ENCODE measurements around the gene UBE2M. TPM values are rescaled to one million over a fixed set of nuclear protein-coding genes. Genes with fewer than 3 reads are reported as not detected.

The UBE2M gene
- total RNA-seq, 1 experiment from 2014 or later = 108 TPM

DNA sequence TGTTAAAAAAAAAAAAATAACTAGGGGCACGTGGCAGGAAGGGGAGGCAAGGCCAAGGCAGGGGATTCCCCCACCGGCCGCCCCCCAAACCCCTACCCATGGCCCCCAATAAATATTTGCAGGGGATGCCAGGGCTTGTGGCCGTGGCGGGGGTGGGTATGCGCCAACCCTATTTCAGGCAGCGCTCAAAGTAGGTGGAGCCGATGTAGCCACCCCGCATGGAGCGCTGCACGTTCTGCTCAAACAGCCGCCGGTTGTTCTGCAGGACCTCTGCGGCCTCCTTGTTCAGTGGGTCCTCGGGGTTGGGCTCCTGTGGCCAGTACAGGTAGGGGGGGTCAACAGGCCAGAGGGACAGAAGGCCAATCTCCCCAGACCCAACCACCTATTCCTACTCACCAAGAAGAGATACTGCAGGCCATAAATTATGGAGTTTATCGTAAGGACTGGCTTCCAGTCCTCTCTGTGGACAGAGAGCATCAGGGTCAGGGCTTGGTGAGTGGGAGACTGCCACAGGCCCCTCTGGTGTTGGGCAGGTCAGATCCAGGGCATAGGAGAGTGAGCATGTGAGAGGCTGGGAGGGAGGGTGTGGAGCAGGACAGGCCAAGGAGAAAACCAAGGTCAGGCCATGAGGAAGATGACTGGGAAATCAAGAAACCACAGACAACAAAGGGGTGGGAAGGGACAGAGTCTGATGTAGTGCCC is 2.3 kb downstream of the UBE2M start:
- no peak for DNase-seq (ENCODE audit: low spot score)

DNA sequence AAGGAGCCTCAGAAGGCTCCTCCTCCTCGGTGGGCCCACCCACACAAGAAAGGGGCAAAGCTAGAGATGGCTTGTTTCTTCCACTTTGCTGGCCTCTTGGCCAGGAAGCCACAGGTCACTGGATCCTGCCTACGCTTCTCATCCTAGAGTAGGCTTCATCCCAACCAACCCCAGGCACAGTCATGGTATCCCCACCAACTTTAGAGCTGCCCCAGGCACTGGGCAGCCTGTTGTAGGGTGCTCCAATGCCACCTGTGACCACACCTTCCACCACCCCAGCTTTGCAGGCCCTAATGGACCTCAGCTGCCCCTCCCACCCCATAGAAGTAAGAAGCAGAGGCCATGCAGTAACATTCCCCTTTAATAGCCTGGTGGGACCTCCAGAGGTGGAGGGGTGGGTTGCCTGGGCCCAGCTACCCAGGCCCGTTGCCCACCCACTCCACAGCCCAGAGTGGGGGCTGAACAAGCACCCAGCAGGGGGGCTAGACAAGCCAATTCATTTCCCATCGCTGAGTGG is 3.0 kb downstream of the UBE2M start:
- DNase-seq (ENCODE audit: low spot score) = no peak

DNA sequence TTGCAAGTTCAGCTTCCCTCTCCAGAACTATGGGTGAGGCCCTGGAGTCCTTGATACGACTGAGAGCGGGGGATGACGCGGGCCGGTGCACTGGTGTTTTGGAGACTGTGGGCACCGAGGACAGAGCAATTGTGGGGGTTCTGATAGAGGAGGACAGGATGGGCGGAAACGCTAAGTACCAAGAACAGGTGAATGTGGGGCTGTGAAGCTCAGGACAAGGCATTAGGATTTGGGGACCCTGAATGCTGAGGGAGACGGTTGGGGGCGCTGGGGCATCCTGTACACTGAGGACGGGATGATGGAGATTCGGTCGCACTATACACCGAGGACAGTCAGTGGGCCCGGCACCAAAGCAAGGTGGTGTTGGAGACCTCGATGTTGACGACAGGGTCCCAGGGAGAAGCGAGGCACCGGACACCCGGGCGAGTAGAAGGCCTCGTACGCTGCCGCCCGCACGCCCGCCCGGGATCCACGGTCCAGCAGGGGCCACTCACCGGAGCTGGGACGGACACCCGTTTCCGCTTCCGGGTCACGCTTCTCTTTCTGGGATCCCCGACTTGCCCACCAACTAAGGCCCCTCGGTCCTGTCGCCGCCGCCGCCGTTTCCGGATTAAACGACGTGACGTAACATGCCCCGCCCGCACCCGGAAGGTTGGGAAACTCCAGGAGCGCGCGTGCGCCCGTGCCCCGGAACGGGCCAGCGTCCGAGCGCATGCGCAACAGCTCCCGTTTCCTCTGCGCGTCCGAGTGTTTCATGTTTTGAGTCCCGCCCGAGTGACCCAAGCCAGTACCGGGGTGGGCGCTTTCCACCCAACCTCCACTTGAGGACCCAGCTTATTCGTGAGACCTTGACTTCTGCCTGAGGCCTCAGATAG is 3.7 kb downstream of the UBE2M start, which contains the start of gene CHMP2A:
CHMP2A (minus strand) TSS at position 612 of the 875 bp plus-strand sequence. CDS start 893 bp downstream, outside the sequence.
- DNase-seq (ENCODE audit: low spot score) = peak; percentile 97

DNA sequence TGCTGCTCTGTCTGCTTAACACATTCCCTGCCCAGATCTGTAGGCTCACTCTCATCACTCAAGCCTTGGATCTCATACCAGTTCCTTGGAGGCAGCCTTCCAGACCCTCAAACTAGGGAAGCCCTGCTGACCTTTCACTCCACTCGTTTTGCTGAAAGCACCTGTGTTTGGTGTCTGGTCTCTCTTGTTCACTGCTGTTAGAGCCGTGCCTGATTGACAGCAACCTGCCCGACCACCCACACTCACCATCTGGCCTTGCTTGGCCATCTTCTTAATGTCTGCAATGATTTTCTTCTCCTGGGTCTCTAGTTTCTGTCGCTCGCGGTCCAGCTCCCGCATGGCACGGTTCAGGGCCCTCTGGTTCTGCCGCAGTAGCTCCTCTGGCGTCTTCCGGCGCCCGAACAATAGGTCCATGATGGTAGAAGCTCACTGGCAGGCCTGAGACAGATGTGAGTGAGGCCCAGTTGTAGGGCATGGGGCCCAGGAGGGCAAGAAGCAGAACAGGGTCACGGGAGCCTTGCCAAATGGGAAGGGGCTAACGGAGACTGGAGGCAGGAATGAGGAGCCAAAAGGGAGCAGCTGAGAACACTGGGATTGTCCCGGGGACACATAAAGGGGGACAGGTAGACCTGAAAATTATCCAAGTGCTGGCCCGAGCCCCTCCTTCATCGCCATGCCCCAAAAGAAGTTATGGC is 4.5 kb downstream of the UBE2M start:
- DNase-seq (ENCODE audit: low spot score) = no peak

DNA sequence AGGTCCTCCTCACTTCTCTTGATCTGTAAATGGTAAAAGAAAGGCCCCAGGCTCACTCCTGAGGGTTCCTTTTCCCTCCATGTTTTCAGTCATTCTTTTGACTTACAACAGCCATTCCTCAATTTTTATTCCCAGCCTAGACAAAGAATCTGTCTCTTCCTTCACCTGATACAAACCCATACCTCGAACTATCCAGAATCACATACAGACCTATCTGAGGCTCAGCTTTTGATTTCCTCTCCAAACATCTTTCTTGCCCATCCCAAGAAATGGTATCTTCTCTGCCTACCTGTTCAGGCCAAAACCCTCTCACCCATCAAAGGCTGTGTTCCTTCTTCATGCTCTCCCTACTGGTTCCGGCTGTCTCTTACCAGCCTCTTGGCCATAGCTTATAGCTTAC is 5.8 kb downstream of the UBE2M start:
- DNase-seq (ENCODE audit: low spot score) = no peak

DNA sequence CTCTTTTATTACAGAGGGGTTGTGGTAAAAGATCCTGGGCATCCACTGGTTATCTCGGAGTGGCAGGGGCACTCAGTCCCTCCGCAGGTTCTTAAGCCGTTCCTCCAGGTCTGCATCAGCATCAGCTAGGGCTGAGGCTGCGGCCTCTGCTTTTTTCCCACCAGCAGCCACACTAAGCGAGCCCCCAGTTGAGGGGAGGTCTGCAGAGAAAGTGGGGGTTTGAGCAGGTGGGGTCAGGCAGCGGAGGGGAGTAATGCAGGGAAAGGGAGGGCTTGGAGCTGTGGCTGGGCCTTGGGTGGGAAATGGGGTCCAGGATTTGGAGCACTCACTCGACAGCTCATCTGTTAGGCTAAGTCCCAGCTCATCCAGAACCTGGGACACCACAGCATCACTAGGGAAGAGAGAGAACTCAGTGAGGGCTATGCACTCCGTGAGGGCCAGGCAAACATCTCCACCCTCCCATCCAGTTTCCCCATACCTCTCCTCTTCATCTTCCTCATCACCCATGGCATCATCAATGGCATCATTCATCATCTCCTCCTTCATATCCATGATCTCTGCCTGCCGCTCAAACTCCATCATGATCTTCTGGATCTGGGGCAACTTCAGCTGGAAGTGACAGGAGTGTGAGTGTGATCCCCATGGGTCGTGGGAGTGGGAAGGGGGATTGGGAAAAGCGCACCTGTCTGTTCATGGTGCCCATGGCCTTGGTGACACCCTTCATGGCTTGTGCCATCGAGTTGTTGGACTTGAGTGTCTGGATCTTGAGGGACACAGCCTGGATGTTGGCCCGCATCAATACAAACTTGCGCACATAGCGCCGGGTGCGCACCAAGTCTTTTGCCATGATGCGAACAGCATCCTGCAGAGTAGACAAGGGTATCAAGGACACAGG is 6.6 kb downstream of the UBE2M start:
- no peak for DNase-seq (ENCODE audit: low spot score)

DNA sequence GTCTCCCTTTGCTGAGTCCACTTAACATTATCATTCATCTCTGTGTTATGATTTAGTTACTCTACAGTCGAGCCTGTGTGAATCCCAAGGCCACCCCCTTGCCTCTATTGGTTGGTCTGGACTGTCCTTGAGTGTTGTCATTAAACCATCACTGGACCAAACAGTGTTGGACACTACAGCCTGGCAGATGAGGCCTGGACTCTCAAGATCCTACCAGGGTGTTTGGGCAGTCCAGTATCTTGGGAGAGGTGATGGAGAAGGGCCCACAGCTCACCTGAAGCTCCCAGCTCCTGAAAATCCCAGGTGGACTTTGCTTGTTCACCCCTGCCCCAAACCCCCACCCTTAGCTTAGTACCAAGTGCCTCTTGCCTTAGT is 7.3 kb downstream of the UBE2M start:
- no peak for DNase-seq (ENCODE audit: low spot score)

DNA sequence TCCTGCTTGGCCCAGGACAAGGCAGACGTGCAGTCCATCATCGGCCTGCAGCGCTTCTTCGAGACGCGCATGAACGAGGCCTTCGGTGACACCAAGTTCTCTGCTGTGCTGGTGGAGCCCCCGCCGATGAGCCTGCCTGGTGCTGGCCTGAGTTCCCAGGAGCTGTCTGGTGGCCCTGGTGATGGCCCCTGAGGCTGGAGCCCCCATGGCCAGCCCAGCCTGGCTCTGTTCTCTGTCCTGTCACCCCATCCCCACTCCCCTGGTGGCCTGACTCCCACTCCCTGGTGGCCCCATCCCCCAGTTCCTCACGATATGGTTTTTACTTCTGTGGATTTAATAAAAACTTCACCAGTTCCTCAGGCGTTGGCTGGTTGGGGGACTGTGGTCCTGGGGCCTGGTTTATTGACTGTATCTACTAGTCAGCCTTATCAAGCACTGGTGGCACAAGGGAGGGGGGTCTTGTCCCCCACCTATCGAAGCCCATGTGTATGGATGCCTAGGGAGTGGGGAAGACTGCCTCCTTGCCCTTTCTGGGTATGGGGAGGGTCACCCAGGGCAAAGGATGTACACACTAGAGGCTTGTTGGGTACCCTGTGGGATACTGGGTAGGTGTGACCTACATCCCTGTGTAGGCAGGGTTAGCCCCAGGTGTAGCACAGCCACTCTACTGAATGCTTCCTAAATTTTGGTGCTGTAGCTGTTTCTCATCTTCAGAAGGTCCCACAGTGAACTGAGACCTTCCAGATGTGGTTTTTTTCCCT is 7.9 kb downstream of the UBE2M start:
- DNase-seq (ENCODE audit: low spot score) = no peak

DNA sequence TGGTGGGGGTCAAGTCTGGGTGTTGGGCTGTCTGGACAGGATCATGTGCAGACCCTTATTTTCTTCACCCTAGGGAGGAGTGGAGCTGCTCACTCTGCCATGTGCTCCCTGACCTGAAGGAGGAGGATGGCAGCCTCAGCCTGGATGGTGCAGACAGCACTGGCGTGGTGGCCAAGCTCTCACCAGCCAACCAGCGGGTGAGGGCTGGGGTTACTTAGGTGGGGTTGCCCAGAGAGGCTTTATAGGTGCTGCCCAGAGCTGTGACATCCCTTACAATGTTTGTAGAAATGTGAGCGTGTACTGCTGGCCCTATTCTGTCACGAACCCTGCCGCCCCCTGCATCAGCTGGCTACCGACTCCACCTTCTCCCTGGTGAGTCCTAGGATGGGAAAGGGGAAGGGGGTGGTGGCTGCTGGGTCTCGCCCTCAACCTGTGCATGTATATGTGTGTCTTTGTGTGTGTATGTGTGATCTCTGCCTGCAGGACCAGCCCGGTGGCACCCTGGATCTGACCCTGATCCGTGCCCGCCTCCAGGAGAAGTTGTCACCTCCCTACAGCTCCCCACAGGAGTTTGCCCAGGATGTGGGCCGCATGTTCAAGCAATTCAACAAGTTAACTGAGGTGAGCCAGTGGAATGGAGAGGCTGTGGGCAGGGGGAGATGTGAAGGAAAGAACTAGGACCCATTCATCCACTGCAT is 8.6 kb downstream of the UBE2M start:
- no peak for DNase-seq (ENCODE audit: low spot score)

DNA sequence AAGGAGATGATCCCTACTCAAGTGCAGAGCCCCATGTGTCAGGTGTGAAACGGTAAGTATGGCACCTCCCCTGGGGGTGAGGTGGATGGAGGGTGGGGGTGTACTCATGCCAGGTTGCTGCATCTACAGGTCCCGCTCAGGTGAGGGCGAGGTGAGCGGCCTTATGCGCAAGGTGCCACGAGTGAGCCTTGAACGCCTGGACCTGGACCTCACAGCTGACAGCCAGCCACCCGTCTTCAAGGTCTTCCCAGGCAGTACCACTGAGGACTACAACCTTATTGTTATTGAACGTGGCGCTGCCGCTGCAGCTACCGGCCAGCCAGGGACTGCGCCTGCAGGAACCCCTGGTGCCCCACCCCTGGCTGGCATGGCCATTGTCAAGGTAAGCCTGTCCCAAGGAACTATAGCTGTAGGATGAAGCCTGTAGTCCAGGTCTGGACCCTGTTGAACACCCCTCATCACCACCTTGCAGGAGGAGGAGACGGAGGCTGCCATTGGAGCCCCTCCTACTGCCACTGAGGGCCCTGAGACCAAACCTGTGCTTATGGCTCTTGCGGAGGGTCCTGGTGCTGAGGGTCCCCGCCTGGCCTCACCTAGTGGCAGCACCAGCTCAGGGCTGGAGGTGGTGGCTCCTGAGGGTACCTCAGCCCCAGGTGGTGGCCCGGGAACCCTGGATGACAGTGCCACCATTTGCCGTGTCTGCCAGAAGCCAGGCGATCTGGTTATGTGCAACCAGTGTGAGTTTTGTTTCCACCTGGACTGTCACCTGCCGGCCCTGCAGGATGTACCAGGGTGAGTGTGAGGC is 9.3 kb downstream of the UBE2M start:
- DNase-seq (ENCODE audit: low spot score) = no peak

DNA sequence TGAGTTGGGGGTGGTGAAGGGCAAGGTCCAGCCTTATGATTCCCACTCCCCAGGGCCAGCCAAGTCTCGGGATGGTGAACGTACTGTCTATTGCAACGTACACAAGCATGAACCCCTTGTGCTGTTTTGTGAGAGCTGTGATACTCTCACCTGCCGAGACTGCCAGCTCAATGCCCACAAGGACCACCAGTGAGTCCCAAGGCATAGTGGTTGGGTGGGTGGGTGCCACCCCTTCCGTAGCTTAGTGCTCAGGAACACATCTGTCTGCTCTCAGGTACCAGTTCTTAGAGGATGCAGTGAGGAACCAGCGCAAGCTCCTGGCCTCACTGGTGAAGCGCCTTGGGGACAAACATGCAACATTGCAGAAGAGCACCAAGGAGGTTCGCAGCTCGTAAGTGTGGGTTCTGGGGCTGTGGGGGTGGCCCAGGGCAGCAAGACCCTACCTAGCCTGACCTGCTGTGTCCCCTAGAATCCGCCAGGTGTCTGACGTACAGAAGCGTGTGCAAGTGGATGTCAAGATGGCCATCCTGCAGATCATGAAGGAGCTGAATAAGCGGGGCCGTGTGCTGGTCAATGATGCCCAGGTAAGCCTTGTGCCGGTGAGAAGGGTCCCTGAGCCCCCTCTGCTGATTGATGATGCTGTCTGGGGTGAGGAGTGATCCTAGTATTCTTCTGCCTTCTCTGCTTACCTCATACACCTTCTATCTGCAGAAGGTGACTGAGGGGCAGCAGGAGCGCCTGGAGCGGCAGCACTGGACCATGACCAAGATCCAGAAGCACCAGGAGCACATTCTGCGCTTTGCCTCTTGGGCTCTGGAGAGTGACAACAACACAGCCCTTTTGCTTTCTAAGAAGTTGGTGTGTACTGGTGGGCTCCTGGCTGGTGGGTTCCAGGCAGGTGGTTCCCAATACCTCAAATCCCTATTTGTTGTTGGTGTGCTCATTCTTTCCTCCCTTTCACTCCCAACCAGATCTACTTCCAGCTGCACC is 10.8 kb downstream of the UBE2M start:
- DNase-seq (ENCODE audit: low spot score) = no peak

DNA sequence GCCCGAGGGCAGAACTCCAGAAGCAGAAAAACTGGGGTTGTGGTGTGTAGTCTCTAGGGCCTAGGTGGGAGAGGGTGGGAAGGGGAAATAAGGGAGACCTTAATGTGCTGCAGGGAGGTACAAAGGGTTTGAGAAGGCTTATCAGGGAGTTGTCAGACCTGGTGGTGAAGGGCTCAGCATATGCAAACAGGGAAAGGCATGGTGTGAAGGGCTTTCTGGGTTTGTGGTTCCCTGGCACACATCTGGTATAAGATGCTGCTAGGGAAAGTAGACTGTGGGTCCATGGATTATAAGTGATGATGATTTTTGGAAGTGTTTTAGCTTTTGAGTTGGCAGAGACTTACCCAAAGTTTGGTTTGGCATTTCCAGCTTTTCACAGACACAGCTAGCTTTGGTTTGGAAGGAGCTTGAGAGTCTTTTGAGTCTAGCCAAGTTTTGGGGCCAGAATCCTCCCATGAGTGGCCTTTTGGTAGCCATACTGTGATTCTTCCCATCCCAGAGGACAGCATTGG is 12.3 kb downstream of the UBE2M start:
- no peak for DNase-seq (ENCODE audit: low spot score)

DNA sequence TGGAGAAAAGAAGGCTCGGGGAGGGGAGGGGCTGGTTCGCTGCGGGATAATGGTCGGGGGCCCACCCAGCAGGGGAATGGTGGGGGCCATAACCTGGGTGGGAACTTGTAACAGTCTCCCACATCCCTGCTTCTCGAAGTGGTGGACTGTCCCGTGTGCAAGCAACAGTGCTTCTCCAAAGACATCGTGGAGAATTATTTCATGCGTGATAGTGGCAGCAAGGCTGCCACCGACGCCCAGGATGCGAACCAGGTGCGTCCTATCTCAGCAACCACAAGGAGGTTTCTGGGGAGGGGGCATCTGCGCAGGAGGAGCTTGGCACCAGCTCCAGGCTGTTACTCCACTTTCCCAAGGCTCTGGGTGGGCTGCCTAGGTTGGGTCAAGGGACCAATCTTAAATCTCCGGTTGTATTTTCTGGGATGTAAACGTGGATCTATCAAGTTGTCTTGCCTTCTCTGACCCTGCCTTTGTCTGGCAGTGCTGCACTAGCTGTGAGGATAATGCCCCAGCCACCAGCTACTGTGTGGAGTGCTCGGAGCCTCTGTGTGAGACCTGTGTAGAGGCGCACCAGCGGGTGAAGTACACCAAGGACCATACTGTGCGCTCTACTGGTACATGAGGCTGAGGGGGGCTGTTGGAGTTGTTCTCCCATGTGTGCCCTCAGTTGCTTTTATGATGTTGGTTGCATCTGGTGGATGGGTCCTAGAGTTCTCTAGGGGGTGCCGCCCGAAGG is 13.0 kb downstream of the UBE2M start:
- no peak for DNase-seq (ENCODE audit: low spot score)

DNA sequence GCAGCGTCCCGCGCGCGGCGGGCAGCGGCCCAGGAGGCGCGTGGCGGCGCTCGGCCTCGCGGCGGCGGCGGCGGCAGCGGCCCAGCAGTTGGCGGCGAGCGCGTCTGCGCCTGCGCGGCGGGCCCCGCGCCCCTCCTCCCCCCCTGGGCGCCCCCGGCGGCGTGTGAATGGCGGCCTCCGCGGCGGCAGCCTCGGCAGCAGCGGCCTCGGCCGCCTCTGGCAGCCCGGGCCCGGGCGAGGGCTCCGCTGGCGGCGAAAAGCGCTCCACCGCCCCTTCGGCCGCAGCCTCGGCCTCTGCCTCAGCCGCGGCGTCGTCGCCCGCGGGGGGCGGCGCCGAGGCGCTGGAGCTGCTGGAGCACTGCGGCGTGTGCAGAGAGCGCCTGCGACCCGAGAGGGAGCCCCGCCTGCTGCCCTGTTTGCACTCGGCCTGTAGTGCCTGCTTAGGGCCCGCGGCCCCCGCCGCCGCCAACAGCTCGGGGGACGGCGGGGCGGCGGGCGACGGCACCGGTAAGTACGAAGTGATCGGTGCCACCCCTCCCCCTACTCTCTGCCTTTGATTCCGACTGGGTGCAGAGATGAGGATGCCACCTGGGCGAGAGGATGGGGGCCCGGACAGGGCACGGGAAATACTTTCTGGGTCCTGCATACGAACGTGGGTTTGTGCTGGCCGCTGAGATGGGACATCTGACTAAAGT is 13.7 kb downstream of the UBE2M start:
- no peak for DNase-seq (ENCODE audit: low spot score)

DNA sequence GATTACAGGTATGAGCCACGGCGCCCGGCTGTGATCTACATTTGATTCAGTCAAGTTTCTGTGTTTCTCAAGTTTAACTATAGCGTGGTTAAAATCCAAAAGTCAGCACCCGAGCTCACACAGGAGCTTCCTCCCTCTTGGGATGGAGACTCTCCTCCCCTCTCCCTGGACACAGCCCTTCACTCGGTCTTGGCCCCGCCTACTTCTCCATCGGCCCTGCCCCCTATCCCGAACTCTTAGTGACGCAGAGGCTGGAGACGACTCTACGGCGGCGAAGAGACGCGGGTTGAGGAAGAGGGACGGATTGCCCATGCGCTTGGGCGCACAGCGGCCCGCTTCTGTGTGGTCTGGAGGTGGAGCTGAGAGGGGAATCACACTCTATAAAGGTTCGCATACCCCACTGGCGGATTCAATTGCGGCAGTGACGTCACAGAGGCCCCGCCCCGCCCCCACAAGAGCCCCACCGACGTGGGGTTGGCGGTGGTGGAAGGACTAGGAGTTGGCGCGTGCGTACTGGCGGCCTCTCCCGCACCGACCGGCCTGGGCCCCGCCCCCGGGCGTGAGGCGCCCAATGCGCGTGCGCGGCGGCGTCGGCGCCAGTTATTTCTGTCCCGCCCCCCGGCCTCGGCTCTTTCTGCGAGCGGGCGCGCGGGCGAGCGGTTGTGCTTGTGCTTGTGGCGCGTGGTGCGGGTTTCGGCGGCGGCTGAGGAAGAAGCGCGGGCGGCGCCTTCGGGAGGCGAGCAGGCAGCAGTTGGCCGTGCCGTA is 14.4 kb downstream of the UBE2M start, which contains the start of gene TRIM28:
TRIM28 (plus strand) TSS at position 239 of the 765 bp plus-strand sequence. CDS start 694 bp downstream, outside the sequence.
- DNase-seq (ENCODE audit: low spot score) = peak; percentile 100

Data from H4 (cell line).